Suppressor macrophage treated with lipopolysaccharide for 1 hour (primary cell): ENCODE results near the gene ATP1A4.
"Not testable (repeated sequence)": the region's sequence is repeated elsewhere in the genome, so short reads cannot be mapped to it uniquely, and the experiment has no call there.

Experiments used
- DNase-seq, 3 donors: peaks; one replicate each; pipeline ENCODE4 v3.0.0-alpha.2; 2020 to 2022

Gene ATP1A4

DNA sequence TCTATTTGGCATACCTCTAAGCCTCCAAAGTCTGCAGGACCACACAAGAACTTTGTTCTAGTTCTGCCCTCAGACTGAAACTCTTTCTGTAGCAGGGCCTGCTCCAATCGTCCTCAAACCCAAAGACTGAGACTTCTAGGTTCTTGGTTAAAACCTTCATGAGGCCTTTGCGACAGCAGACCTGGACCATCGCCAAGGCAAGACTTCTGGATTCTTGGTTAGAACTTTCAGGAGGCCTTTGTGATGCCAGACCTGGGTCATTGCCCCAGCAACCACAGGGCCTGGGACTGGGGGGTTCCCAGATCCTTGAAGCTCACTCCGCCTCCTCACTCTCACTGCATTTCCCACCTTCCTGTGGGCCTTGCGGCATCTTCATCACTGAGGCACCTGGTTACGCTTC, at the start of gene ATP1A4:
TSS of gene ATP1A4 (plus strand) at position 301 of the 400 bp plus-strand sequence. CDS start 438 bp downstream, outside the sequence.
- DNase-seq: no peak

DNA sequence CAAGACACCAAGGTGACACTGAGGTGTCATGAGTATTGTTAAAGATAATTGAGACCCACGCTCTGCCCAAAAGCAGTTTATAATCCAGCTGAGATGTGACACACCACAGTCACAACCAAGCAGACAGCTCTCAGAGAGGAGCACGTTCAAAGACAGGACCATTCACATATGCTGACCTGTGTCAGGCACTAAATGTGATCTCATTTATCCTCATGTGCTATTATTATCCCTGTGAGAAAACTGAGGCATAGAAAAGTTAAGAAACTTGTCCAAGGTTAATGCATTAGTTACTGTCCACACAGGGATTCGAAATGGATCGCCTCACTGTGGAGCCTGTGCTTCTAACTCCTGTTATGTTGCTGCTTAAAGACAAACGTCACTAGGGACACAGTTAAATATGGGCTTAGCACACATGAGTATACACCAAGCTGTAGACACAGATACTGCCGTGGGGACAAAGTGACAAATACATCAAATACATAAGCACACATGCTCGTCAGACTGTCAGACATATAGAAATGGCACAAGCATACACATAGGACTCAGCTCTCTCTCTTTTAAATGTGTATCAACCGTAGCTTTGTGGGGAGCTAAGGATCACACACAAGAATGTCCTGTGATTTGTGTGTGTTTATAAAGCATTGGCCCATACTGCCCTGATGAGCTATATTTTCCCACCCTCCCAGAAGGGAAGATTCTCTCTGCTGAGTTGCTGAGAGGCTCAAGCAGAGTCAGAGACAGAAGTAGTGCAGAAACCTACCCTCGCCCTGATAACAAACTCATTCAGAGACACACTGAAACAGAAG, 49.5 kb upstream of the ATP1A4 start:
- no peak for DNase-seq

DNA sequence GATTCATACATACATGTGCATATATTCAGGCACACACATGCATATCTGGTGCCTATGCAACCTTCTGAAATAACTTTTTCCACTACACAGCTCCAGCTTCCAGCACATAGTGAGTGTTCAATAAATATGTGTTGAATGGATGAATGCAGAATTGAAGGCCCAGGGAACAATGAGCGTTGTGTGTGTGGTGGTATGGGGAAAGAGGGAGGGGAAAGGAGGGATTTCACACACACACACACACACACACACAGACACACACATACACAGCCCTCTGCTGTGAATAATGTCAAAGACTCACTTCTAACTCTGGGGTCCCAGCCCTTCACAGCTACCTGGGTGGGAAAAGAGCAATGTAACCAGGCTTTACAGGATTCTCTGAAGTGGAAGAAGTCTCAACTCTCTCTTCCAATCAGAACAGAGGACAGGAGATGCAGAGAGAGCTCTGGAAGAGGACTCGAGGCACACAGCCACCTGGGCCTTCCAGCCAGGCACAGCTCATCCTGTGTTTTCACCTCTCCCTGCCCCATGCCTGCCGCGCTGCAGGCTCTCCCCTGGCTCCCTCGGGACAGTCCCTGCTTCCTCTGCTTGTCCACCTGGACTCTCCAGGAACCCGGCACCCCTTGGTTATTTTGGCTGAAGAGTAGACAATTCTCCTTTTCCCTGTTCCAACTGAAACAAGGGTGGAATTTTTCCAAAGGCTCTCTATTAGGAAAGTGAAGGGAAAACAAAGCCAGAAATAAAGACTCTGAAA, 47.6 kb upstream of the ATP1A4 start:
- DNase-seq: no peak

DNA sequence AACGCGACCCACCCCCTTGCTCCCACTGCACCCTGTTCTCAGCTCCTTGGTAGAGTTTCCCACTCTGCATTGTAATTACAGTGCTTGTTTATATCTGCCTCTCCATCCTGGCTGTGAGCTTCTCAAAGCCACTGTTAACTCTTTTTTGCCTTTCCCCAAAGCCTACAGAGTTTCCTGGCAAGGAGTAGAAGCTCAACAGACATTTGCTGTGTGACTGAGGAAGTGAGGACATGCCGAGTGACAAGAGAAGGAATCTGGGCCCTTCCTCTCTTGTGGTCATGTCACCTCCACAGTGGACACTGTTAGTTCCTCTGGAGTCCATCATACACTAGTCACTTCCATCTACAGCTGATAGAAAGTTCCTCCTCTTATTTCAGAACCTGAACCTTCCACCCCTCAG, 46.9 kb upstream of the ATP1A4 start:
- peak; percentile 70 to 83 (median 79) for DNase-seq

DNA sequence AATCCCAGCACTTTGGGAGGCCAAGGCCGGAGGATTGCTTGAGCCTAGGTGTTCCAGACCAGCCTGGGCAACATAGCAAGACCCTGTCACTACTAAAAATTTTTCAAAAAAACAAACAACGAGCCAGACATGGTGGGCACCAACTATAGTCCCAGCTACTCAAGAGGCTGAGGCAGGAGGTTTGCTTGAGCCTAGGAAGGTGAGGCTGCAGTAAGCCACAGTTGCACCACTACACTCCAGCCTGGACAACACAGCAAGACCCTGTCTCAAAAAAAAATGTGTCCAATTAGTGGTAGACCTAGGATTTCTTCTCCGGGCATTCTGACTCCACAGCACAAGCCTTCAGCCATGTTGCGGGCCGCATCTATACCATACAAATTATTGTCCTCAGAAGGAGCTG, 46.2 kb upstream of the ATP1A4 start:
- DNase-seq: no peak

DNA sequence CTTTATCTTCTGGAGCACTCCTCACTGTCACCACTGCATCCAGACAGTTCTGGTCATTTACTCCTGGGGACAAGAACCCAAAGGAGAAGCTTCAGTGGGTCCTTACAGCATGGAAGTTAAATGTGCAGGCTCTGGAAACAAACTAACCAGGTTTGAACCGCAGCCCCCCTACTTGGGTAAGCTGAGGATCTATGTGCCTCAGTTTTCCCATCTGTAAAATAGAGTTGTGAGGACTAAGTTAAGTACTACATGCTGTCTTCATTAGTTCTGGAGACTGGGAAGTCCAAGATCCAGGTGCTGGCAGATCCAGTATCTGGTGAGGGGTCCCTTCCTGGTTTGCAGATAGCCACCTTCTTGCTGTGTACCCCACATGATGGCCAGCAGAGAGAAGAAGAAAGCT, 43.9 kb upstream of the ATP1A4 start:
- no peak for DNase-seq

DNA sequence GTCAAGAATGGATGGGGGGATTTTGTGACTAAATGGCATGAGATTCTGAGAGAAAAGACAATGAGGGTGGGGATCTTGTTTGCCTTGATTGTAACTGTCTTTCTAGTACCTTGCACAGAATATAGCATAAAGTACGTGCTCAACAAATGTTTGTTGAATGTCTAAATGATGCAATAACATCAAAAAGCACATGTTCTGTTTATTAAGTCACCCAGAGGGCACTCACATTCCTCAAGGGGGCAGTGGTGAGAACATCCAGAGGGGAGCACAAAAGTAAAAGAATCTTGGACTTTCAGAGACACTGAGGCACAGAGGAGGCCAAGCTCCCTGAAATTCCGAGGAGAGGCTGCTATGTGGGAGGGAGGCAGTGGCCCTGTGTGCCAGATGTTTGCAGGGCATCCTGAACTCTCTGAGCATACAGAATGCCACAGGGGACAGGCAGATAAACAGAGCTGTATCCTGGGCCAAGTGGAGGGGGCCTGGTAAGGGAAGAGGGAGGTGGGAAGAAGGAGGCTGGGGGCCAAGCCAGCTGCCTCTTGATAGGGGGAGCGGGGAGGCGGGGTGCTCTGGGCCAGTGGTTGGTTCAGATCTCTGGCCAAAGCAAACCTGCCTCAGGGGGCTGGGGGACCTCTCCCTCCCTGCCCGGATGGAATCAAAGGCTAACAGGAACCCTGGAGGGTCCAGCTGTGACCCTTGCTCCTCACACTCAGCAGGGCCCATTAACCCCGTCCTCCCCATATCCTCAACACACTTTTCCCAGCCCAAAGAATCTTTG, 42.3 kb upstream of the ATP1A4 start:
- peak; percentile 78 to 85 (median 84) for DNase-seq

DNA sequence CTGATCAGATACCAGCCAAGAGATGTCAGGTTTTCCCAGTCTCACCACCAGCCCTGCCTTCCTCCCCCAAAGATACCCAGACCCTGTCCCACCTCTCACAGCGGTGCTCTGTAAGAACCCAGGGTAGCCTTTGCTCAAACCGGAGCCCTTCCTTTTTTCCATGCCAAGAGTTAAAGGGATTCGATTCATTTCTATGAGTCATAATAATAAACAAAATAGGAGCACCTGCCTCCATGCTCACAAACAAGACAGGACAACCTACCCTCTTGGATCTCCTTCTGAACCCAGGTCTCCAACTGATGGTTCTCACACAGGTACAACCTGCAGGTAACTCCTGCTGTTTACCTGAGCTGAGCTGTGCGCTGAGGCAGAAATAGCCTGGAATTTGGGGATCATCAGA, 41.7 kb upstream of the ATP1A4 start:
- no peak for DNase-seq

DNA sequence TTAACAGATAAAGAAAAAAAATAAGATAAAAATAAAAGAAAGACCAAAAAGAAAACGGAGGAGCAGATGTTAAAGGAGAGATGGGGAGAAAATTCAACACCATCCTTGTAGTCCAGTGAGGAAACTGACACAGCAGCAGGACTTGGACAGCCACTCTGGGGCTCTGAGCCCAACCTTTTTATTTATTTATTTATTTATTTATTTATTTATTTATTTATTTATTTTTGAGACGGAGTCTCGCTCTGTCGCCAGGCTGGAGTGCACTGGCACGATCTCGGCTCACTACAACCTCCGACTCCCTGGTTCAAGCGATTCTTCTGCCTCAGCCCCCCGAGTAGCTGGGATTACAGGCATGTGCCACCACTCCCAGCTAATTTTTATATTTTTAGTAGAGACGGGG, 39.9 kb upstream of the ATP1A4 start:
- DNase-seq: not testable (repeated sequence)

DNA sequence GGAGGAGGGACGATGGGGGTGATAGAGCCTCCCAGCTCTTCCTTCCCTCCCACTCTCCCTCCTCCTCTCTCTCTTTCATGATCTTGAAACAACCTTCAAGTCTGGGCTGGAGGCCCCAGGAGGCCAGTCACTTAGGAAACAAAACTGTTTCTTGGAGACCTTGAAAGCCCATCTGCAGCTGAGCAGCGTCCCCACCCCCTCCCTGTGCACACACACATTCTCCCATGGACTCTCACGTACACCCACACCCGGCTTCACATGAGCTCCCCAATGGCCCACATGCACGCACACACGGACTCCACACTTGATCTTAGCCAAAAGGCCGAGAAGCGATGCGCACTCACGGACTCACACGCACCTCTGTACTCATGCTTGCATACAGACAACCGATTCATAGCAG, 39.0 kb upstream of the ATP1A4 start:
- DNase-seq: no peak

DNA sequence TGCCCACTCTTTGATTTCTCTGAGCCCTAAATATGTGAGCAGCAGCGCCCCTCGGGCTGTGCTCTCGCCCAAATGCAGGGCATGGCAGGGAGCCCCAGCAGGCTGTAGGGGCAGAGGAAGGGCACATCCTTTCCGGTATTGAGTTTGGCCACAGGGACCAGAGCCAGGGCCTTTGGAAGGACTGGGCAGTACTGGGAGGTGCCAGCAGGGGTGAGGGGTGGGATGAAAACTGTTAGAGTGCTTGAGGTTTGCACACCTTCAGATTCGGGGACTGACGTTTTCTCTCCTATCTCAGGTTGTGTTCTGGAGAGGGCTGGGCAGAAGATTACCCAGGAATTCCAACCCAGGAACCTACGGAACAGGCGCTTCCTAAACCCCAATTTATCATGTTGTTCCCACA, 38.0 kb upstream of the ATP1A4 start:
- DNase-seq: no peak

DNA sequence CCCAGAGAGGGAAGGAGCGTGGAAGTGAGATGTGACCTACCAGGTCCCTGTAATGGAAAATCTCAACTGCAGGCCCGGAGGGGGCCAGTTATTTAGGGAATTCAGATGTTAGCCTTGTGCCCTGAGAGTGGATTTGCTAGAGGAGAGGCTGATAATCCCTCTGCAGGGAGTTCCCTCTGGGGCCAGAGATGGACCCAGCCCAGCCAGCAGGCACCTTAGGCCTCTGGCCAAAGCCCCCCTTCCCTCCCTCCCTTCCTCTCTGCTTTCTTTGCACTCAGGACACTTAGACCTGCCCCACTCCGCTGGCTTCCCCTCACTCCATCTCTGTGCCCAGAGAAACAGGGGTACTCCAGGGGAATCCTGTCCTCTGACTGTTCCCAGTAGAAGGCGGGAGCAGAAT, 37.3 kb upstream of the ATP1A4 start:
- no peak for DNase-seq

DNA sequence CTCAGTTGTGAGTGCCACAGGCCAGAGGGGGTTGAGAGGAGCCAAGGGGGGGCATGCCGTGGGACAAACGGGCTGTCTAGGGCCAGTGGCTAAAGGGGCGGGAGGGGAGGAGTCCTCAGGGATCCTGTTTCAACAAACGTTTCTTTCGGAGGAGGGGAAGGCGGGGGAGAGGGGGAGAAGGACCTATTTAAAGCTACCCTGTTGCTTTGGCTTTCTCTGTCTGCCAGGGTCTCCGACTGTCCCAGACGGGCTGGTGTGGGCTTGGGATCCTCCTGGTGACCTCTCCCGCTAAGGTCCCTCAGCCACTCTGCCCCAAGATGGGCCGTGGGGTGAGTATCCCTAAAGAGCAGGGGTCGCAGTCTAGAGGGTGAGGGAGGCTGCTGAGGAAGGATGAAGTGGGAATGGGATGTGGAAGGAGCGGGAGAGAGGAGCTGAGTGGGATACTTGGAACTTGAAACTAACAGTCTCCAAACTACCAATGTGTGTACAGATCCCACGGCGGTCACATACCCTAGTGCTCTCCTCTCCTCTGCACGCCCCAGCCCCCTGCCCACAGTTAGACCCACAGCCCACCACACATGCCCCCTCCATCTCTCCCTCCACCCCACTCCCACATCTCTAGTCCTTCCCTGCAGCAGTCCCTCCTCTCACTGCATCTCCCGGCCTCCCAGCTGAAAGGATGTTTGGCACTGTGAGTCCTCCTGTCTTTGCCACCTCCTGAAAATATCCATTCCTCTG, 35.7 kb upstream of the ATP1A4 start, which contains the start of gene ATP1A2:
TSS of gene ATP1A2 (plus strand) at position 215 of the 738 bp plus-strand sequence. CDS start at position 318, 103 bp downstream.
- DNase-seq: no peak

DNA sequence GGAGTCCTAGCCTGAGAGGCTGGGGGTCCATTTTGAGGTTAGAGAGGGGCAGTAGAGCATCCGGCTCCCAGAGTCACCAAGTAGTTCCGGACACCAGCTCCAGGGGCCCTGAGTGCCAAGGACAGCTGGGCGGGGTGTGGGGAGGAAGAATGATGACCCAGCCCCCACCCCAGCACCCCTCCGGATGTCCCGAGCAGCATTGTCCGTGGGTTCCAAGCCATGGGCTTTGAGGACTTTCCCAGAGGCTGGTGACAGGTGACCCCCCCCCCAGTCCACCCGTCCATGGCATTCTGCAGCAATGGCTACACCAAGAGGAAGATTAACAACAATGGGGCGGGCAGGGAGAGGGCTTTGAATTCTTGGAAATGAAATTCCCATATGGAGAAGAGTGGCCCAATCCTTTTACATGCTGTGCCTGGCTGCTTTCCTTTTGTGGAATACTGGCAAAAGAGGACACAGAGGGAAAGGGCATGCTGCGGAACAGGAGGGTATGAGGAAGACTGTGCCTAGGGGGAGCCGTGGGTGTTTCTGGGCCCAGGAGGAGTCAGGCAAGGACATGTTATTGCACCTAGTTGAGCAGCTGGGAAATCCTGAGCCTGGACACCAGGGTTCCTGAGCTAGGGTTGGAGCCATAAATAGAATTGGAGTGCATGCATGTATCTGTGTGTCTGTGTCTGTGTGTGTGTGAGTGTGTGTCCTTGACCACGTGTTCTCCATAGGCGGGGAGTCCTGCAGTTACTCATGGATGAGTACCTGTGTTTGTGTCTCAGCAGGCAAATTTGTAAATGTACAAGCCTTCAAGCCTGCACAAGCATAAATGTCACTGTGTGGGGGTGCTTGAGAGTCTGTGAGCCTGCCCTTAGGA, 34.9 kb upstream of the ATP1A4 start:
- no peak for DNase-seq

DNA sequence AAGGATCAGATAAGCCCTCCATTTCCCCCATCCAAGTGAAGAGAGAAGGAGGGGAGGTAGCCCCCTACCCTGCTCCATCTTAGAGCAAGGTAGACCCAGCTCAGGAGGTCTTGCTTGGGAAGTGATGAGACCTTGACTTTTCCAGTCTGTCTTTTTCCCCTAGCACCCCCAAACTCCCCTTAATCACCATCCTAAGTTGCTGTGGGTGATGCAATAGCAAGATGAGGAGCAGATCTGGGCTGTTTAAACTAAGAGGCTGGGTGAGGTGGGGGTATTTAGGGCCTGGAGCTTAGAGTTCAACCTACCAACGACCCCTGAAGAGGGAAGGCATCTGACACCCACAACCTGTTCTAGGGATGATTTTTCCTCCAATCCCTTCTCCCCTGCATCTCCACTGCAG, 34.1 kb upstream of the ATP1A4 start:
- DNase-seq: no peak

DNA sequence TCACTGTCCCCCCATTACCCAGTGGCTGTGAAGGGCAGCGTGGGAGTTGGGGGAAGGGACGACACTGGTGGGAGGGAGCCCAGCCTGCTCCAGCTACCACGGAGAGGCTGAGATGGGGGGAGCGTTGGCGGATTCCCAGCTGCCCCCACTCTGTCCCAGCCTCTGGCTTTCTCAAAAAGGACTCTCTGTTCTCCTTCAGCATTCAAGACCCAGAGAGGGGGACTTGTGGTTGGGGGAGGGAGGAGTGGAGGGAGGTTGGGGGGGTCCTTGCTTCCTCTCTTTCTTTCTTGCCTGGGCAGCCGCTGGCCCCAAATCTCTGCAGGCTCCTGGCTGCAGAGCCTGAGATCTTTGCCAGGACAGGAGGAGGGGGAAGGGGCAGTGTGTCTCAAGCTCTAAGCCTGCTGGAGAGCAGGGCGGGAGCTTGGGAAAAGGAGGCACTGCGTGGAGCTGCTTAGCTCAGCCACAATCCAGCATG, 33.7 kb upstream of the ATP1A4 start:
- no peak for DNase-seq

DNA sequence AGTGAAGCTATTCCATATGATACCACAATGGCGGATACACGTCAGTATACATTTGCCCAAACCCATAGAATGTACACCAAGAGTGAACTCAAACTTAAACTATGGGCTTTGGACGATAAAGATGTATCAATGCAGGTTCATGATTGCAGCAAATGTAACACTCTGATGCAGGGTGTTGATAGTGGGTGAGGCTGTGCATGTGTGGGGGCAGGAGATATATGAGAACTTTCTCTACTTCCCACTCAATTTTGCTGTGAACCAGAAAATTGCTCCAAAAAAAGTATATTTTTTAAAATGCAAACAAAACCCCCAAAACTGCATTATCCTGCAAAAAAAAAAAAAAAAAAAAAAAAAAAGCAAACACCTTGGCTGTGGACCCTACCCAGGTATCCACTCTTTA, 32.5 kb upstream of the ATP1A4 start:
- DNase-seq: no peak

DNA sequence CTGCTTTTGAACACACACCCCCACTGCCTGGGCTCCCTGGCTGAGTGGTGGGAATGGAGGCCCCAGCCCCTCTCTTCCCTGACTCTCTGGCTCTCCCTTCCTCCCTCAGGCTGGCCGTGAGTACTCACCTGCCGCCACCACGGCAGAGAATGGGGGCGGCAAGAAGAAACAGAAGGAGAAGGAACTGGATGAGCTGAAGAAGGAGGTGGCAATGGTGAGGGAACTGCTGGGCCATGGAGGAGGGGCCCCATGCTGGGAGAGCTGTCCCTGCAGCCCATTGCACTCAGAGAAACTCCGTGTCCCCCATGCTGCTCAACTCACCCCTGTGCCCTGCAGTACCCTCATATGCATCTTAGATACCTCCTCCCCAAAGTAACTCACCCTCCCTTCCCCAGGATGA, 30.6 kb upstream of the ATP1A4 start:
- DNase-seq: no peak

DNA sequence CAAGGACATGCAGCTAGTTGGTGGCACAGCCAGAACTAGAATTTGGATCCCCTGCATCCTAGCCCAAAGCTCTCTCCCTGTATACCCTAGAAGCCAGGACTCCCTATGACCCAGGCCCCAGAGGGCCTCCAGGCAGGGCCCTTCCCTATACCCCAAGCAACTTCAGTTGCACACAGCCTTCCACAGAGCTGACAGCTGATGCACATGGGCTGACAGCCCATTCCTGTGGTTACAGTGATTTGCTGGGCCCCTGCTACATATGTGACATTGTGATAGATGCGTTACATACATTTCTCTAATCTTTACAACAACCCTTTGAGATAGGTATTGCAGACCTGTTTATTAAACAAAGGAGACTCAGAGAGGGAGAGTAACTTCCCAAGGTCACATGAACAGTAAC, 30.0 kb upstream of the ATP1A4 start:
- DNase-seq: no peak

DNA sequence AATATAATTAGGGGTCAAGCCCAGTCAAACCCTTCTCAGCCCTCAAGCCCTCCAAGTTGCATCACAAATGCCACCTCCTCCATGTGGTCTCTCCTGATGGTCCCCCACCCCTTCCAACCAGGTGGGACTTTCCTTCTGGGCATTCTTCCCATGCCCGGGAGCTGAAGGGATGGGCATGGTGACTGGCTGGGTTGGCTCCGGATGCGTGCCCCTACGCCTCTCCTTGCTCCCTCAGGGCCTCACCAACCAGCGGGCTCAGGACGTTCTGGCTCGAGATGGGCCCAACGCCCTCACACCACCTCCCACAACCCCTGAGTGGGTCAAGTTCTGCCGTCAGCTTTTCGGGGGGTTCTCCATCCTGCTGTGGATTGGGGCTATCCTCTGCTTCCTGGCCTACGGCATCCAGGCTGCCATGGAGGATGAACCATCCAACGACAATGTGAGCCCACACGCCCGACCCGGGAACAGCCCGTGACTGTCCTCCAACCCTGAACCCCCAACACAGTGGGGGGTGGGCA, 28.4 kb upstream of the ATP1A4 start:
- DNase-seq: no peak

DNA sequence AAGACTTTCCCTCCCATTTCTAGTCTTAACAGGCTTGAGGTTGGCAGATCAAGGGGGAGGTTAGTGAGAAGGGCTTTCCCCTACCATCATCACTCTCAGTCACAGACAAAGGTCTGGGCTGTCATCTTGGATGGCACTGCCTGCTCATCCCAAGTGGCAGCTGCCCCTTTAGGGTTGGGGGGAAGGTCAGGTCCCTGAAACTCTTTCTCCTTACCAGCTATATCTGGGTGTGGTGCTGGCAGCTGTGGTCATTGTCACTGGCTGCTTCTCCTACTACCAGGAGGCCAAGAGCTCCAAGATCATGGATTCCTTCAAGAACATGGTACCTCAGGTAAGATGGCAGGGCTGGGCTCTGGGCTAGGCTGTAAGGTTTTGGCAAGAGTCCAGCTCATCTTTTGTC, 27.7 kb upstream of the ATP1A4 start:
- no peak for DNase-seq
